Activated CD8-positive, alpha-beta memory T cell treated with anti-CD3 and anti-CD28 coated beads, Interleukin-2, amount 50 U/mL, for 24 hours (primary cell): Measurements from ENCODE around the gene TEX9.
"Not testable (repeated sequence)": the region's sequence is repeated elsewhere in the genome, so short reads cannot be mapped to it uniquely, and the experiment has no call there.

Experiments used
- DNase-seq: peaks from one replicate; pipeline ENCODE4 v3.0.0-alpha.2; 2020; ENCODE audit errors: extremely low read depth

Gene TEX9

GRCh38 chr15:56366211-56366610, 985 bp downstream of the TEX9 start:
- no peak for DNase-seq

GRCh38 chr15:56367156-56367555, 1.9 kb downstream of the TEX9 start:
- no peak for DNase-seq

GRCh38 chr15:56369234-56369633, 4.0 kb downstream of the TEX9 start:
- no peak for DNase-seq

GRCh38 chr15:56371495-56372147, 6.4 kb downstream of the TEX9 start:
- DNase-seq, result no peak

GRCh38 chr15:56374693-56375092, 9.5 kb downstream of the TEX9 start:
- DNase-seq, result not testable (repeated sequence)

GRCh38 chr15:56377822-56378221, 12.6 kb downstream of the TEX9 start:
- not testable (repeated sequence) for DNase-seq

GRCh38 chr15:56383010-56383409, 17.8 kb downstream of the TEX9 start:
- no peak for DNase-seq

GRCh38 chr15:56385908-56386307, 20.7 kb downstream of the TEX9 start:
- no peak for DNase-seq

GRCh38 chr15:56390739-56391267, 25.6 kb downstream of the TEX9 start:
- DNase-seq, result no peak

- DNase-seq, result no peak
Observed at GRCh38 chr15:56393277-56393676, 28.1 kb downstream of the TEX9 start.

GRCh38 chr15:56394909-56395308, 29.7 kb downstream of the TEX9 start:
- DNase-seq, result no peak

GRCh38 chr15:56397325-56397724, 32.1 kb downstream of the TEX9 start:
- DNase-seq, result not testable (repeated sequence)

GRCh38 chr15:56399209-56399608, 34.0 kb downstream of the TEX9 start:
- not testable (repeated sequence) for DNase-seq

GRCh38 chr15:56410721-56411120, 45.5 kb downstream of the TEX9 start:
- no peak for DNase-seq

GRCh38 chr15:56411122-56411749, 46.0 kb downstream of the TEX9 start:
- no peak for DNase-seq

- DNase-seq, result not testable (repeated sequence)
Observed at GRCh38 chr15:56413114-56413733, 48.0 kb downstream of the TEX9 start.

GRCh38 chr15:56425276-56425675, 60.0 kb downstream of the TEX9 start:
- no peak for DNase-seq

GRCh38 chr15:56425976-56426375, 60.8 kb downstream of the TEX9 start:
- no peak for DNase-seq

GRCh38 chr15:56428821-56429458, 63.7 kb downstream of the TEX9 start:
- no peak for DNase-seq

GRCh38 chr15:56432304-56432703, 67.1 kb downstream of the TEX9 start:
- no peak for DNase-seq

- no peak for DNase-seq
Observed at GRCh38 chr15:56440214-56440770, 75.1 kb downstream of the TEX9 start.

GRCh38 chr15:56442354-56442753, 77.1 kb downstream of the TEX9 start:
- DNase-seq, result no peak
